Muscle of back (tissue), 11 donors: ENCODE data around the gene BRSK2. TPM values are rescaled to one million over a fixed set of nuclear protein-coding genes. Genes with fewer than 3 reads are reported as not detected.
"Not testable (repeated sequence)": the region's sequence is repeated elsewhere in the genome, so short reads cannot be mapped to it uniquely, and the experiment has no call there.

Experiments used
- DNase-seq, 3 donors: peaks; one replicate each; pipeline versions ENCODE4 v3.0.0 to v3.0.0-alpha.2; 2013
- polyA plus RNA-seq, 10 donors: library from polyadenylated mRNA; unstranded; fragments of 120-200 nt; gene quantifications; one replicate each; pipeline ENCODE4 v1.2.1, GENCODE V29; 2013; ENCODE audit not compliant: insufficient read length in 10 of 10

Gene BRSK2
- polyA plus RNA-seq, 10 donors: 0.76 to 2.2 (median 1.4) TPM

- no peak for DNase-seq
Measured at GRCh38 chr11:1496761-1497095, 107.0 kb downstream of the BRSK2 start.

- DNase-seq: no peak
Measured at GRCh38 chr11:1497600-1497999, 107.9 kb downstream of the BRSK2 start.

GRCh38 chr11:1498262-1498661 lies 108.5 kb downstream of the BRSK2 start:
- DNase-seq: no peak

- DNase-seq: no peak
Measured at GRCh38 chr11:1499261-1499890, 109.6 kb downstream of the BRSK2 start.

GRCh38 chr11:1499899-1500298 lies 110.2 kb downstream of the BRSK2 start:
- no peak for DNase-seq

GRCh38 chr11:1500466-1501420 lies 111.0 kb downstream of the BRSK2 start:
- DNase-seq: no peak

GRCh38 chr11:1501421-1502167 lies 111.9 kb downstream of the BRSK2 start:
- DNase-seq: no peak

- no peak for DNase-seq
Measured at GRCh38 chr11:1502168-1502953, 112.6 kb downstream of the BRSK2 start.

- peak in 2 of 3 donors; percentile 18 to 54 for DNase-seq
Measured at GRCh38 chr11:1502954-1503707, 113.4 kb downstream of the BRSK2 start.

GRCh38 chr11:1503708-1504104 lies 114.0 kb downstream of the BRSK2 start:
- no peak for DNase-seq

- no peak for DNase-seq
Measured at GRCh38 chr11:1504138-1504537, 114.4 kb downstream of the BRSK2 start.

GRCh38 chr11:1504581-1505290 lies 115.0 kb downstream of the BRSK2 start:
- DNase-seq: no peak

- DNase-seq: no peak
Measured at GRCh38 chr11:1505480-1505879, 115.7 kb downstream of the BRSK2 start.

- DNase-seq: no peak
Measured at GRCh38 chr11:1506981-1507380, 117.2 kb downstream of the BRSK2 start.

- no peak for DNase-seq
Measured at GRCh38 chr11:1507381-1508140, 117.8 kb downstream of the BRSK2 start.

GRCh38 chr11:1508491-1508891 lies 118.8 kb downstream of the BRSK2 start:
- no peak for DNase-seq

- no peak for DNase-seq
Measured at GRCh38 chr11:1508986-1509385, 119.3 kb downstream of the BRSK2 start.

GRCh38 chr11:1509626-1510255 lies 120.0 kb downstream of the BRSK2 start:
- DNase-seq: no peak

- DNase-seq: not testable (repeated sequence)
Measured at GRCh38 chr11:1510351-1510750, 120.6 kb downstream of the BRSK2 start.
